Keratinocyte (primary cell): ENCODE measurements around the gene TCIRG1.

ENCODE experiments used
- EZH2 ChIP-seq: IDR thresholded peaks from one replicate; pipeline ENCODE4 v1.6.1; 2012; ENCODE audit warnings: inconsistent platforms, mild to moderate bottlenecking, low read length, moderate library complexity
- TF ChIP-seq, protein P1 (sequence below), 3 experiments: IDR thresholded peaks in 1 of 3; conservative IDR thresholded peaks in 1 of 3; optimal IDR thresholded peaks in 1 of 3; 2 replicates in 2 of 3; 3 replicates in 1 of 3; pipeline versions ENCODE3 to v1.5.1; 2011; ENCODE audit warnings: low read length in 3 of 3, mild to moderate bottlenecking in 3 of 3, moderate library complexity in 2 of 3, control low read depth in 1 of 3, inconsistent platforms in 1 of 3; ENCODE audit not compliant: insufficient read depth in 2 of 3; ENCODE audit errors: extremely low read depth in 1 of 3

DNA sequence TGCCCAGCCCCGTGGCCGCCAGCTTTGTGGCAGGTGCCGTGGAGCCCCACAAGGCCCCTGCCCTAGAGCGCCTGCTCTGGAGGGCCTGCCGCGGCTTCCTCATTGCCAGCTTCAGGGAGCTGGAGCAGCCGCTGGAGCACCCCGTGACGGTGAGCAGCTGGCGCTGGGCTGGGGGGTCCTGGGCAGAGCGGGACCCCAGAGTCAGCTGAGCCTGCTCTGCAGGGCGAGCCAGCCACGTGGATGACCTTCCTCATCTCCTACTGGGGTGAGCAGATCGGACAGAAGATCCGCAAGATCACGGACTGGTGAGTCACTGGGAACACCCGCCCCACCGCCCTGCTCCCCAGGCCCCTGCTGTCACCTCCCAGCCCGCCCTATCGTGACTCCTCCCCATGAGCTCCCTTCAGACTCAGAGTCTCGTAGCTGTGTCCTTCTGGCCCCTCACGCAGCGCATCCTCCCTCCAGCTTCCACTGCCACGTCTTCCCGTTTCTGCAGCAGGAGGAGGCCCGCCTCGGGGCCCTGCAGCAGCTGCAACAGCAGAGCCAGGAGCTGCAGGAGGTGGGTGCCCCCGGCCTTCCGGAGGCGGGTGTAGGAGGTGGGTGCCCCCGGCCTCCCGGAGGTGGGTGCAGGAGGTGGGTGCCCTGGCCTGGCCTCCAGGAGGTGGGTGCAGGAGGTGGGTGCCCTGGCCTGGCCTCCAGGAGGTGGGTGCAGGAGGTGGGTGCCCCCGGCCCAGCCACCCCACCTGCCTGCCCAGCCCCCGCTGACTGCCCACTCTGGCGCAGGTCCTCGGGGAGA lies 4.7 kb downstream of the TCIRG1 start:
- TF ChIP-seq, protein P1, sequence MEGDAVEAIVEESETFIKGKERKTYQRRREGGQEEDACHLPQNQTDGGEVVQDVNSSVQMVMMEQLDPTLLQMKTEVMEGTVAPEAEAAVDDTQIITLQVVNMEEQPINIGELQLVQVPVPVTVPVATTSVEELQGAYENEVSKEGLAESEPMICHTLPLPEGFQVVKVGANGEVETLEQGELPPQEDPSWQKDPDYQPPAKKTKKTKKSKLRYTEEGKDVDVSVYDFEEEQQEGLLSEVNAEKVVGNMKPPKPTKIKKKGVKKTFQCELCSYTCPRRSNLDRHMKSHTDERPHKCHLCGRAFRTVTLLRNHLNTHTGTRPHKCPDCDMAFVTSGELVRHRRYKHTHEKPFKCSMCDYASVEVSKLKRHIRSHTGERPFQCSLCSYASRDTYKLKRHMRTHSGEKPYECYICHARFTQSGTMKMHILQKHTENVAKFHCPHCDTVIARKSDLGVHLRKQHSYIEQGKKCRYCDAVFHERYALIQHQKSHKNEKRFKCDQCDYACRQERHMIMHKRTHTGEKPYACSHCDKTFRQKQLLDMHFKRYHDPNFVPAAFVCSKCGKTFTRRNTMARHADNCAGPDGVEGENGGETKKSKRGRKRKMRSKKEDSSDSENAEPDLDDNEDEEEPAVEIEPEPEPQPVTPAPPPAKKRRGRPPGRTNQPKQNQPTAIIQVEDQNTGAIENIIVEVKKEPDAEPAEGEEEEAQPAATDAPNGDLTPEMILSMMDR (optimal IDR thresholded peaks at IDR 0.05 in 1 of 3, IDR thresholded peaks at IDR 0.05 in 1 of 3, conservative IDR thresholded peaks at IDR 0.05 in 1 of 3; ENCODE audit: extremely low read depth in 1 of 3, insufficient read depth in 2 of 3, low read length in 3 of 3) = no peak
- TF ChIP-seq EZH2 = no peak
